GM12891 (cell line): Measurements from ENCODE around the gene KIF21B.

Experiments used
- PAX5 ChIP-seq: IDR thresholded peaks from 2 replicates; pipeline ENCODE4 v1.6.1; 2011; ENCODE audit warnings: low read length, moderate library complexity, mild to moderate bottlenecking; ENCODE audit not compliant: insufficient read depth, severe bottlenecking
- POLR2A ChIP-seq: IDR thresholded peaks from 2 replicates; pipeline ENCODE4 v1.6.1; 2011; ENCODE audit warnings: low read depth, low read length, control low read depth
- POLR2AphosphoS5 ChIP-seq: IDR thresholded peaks from 2 replicates; pipeline ENCODE4 v1.6.1; 2011; ENCODE audit warnings: low read depth, low read length, control low read depth
- SPI1 ChIP-seq: IDR thresholded peaks from 2 replicates; pipeline ENCODE4 v1.6.1; 2011; ENCODE audit warnings: low read depth, low read length, control low read depth
- TAF1 ChIP-seq: IDR thresholded peaks from 2 replicates; pipeline ENCODE4 v1.6.1; 2011; ENCODE audit warnings: low read depth, low read length, control low read depth

DNA sequence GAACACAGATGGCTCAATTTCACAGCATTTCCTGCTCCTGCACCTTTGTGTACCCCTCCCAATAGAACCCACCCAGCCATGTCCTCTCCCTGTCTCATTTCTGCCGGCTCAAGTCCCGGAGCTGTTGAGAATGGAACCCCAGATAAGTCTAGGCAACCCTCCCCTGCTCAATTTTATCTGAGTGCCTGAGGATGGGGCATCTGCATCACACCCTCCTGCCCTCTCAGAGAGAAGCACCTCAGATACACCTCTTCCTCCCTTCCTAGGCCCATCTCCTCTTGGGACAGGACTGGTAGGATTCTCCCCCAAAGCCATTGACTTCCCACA is 1.1 kb downstream of the KIF21B start:
- TF ChIP-seq POLR2AphosphoS5: no peak
- no peak for TF ChIP-seq POLR2A
- TF ChIP-seq TAF1: no peak
- TF ChIP-seq PAX5: no peak
- no peak for TF ChIP-seq SPI1
